GM12891 (cell line): Measurements from ENCODE around the gene CRMP1.

ENCODE experiments used
- DNase-seq: peaks from one replicate; pipeline ENCODE4 v3.0.0; 2011; ENCODE audit warnings: low spot score; ENCODE audit not compliant: insufficient read length
- FAIRE-seq: peaks from 2 replicates; lab custom pipeline; 2011; peaks lifted over from hg19 to GRCh38; lab: Jason Lieb, UNC
- PAX5 ChIP-seq: IDR thresholded peaks from 2 replicates; pipeline ENCODE4 v1.6.1; 2011; ENCODE audit warnings: low read length, moderate library complexity, mild to moderate bottlenecking; ENCODE audit not compliant: insufficient read depth, severe bottlenecking
- POLR2A ChIP-seq: IDR thresholded peaks from 2 replicates; pipeline ENCODE4 v1.6.1; 2011; ENCODE audit warnings: low read depth, low read length, control low read depth
- POLR2AphosphoS5 ChIP-seq: IDR thresholded peaks from 2 replicates; pipeline ENCODE4 v1.6.1; 2011; ENCODE audit warnings: low read depth, low read length, control low read depth
- POU2F2 ChIP-seq: IDR thresholded peaks from 2 replicates; pipeline ENCODE4 v1.6.1; 2011; ENCODE audit warnings: low read depth, mild to moderate bottlenecking, control low read depth, low read length, moderate library complexity
- SPI1 ChIP-seq: IDR thresholded peaks from 2 replicates; pipeline ENCODE4 v1.6.1; 2011; ENCODE audit warnings: low read depth, low read length, control low read depth
- TAF1 ChIP-seq: IDR thresholded peaks from 2 replicates; pipeline ENCODE4 v1.6.1; 2011; ENCODE audit warnings: low read depth, low read length, control low read depth

Gene CRMP1

DNA sequence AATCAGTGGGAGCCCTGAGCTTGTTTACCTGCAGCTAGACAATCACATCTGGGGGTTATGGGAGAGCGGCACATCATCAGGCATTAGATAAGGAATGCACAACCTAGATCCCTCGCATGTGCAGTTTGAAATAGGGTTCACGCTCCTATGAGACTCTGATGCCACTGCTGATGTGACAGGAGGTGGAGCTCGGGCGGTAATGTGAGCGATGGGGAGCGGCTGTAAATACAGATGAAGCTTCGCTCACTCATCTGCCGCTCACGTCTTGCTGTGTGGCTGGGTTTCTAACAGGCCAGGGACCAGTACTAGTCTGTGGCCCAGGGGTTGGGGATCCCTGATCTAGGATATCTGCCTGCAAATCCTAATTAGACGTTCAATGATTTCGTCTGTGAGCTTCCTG lies 90.3 kb downstream of the CRMP1 start:
- FAIRE-seq, result no peak
- TF ChIP-seq POLR2A (no peak), SPI1 (no peak)

DNA sequence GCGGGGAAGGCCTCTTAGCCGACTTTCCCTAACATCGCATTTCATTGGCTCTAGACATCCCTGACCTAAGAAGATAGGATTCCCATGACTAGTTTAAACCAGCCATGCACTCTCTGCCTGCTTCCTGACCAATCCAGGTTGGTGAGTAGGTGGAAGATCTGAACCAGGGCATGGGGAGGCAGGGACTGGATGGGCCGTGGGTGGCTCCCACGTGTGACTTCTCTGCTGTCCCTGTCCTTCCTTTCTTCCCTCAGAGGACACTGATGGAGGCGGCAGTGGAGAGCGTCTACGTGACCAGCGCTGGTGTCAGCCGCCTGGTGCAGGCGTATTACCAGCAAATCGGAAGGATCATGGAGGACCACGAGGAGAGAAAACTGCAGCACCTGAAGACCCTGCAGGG lies 91.2 kb downstream of the CRMP1 start:
- TF ChIP-seq TAF1, result no peak
- TF ChIP-seq POU2F2, result no peak
- no peak for TF ChIP-seq PAX5
- TF ChIP-seq POLR2AphosphoS5, result no peak
- TF ChIP-seq SPI1, result no peak
- TF ChIP-seq POLR2A, result no peak
- DNase-seq, result no peak
- FAIRE-seq, result no peak

More for the DNA sequence above, 90.3 kb downstream of the CRMP1 start:
- no peak for DNase-seq

DNA sequence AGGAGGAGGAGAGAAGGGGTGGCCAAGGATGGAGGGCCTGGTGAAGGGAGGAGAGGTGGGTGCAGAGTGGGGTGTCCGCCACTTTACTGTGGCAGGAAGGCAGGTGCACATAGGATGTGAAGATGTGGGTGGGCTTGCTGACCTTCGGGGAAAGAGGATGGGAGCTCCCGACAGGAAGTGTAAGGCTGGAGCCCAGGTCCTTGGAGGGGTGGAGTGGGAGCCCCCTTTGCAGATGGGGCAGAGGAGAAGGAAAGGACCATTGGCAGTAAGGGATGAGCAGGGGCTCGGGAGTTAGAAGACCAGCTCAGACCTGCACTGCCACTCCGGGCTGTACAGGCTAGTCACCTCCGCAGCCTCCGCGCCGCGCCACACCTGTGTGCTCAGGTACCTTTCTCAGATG lies 92.4 kb downstream of the CRMP1 start:
- DNase-seq (no peak), FAIRE-seq (no peak)
- TF ChIP-seq POU2F2 (no peak), POLR2AphosphoS5 (no peak), SPI1 (no peak), POLR2A (no peak), TAF1 (no peak), PAX5 (no peak)

DNA sequence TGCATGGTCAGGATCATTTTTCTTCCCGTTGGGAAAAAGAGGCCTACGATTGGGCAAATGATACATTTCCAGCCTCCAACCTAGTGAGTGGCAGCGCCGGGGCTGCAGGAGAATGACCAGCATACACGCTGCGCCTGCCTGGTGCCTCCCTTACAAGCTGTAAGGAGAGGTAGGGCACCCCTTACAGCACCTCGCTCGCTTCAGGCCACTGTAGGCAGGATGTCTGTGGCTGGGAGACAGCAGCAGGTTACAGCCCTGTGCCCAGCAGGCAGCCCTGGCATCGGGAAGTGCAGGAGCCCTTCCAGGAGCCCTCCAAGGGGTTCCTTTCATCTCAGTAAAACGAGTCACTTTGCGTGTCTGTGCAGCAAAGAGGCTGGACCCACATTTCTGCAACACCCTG lies 93.5 kb downstream of the CRMP1 start:
- no peak for TF ChIP-seq PAX5
- no peak for TF ChIP-seq TAF1
- TF ChIP-seq SPI1, result no peak
- TF ChIP-seq POLR2A, result no peak
- no peak for DNase-seq
- no peak for FAIRE-seq

DNA sequence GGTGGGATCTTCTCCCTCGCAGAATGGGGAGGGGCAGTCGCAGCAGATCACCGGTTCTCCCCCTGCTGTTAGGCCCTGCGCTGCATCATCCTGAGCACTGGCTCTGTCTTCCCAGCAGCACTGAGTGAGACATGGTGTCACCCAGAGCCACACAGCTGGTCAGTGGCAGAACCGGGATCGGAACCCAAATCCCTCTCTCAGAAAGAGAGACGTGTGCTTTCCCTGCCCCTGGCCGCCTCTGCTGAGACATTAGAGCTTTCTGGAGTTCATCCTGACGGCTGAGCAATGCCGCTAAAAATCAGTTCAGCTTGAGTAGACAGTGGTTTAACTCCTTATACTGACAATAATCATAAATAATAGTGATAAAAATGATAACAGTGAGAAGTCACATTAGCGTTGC lies 93.9 kb downstream of the CRMP1 start:
- DNase-seq (no peak), FAIRE-seq (no peak)
- TF ChIP-seq PAX5, result no peak
- no peak for TF ChIP-seq POLR2AphosphoS5
- TF ChIP-seq TAF1, result no peak
- TF ChIP-seq POLR2A, result no peak
- TF ChIP-seq POU2F2, result no peak
- no peak for TF ChIP-seq SPI1

DNA sequence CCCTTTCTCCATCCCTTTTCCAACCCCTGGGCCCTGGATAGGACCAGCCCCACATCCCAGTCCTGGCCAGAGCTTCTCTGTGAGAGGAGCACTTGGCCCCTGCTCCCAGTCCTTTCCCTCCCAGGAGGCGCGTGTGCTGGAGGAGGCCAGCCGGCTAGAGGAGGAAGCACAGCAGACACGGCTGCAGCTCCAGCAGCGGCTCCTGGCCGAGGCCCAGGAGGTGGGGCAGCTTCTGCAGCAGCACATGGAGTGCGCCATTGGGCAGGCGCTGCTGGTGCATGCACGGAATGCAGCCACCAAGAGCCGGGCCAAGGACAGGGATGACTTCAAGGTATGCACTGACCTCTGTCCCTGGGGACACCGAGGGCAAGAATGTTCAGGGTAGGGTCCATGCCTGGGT lies 94.4 kb downstream of the CRMP1 start:
- FAIRE-seq (no peak), DNase-seq (no peak)
- TF ChIP-seq POLR2AphosphoS5 (no peak), TAF1 (no peak), POLR2A (no peak), SPI1 (no peak), PAX5 (no peak), POU2F2 (no peak)

DNA sequence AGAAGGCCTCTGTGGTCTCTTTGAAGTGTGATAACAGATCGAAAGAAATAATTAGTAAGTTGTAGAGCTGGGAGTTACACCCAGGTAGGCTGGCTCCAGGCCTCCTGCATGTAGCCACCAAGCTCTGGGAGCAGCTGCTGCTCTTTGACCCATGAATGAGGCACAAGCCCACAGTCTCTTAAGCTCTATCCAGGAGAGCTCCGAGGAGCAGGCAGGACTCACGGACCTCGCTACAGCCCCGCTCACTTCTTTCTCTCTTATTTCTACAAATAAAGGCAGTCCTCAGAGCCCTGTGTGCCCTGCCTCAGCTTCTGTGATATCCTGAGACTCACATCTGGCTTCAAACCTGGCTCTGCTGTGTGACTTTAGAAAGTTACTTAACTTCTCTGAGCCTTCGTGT lies 95.0 kb downstream of the CRMP1 start:
- DNase-seq (no peak), FAIRE-seq (no peak)
- TF ChIP-seq SPI1 (no peak), PAX5 (no peak), TAF1 (no peak), POLR2A (no peak), POLR2AphosphoS5 (no peak), POU2F2 (no peak)

DNA sequence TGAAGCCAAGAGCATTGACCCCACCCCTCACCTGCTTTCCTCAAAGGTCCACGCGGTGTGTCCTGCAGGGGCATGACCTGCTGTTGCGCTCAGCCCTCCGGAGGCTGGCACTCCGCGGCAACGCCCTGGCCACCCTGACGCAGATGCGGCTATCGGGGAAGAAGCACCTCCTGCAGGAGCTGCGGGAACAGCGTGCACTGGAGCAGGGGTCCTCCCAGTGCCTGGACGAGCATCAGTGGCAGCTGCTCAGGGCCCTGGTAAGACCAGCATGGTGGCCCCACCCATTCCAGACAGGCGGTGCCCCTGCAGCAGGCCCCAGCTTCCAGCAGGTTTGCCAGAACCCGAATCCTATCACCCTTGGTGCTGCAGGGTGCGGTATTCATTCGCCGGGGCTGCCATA lies 95.9 kb downstream of the CRMP1 start:
- no peak for TF ChIP-seq POLR2A
- no peak for TF ChIP-seq PAX5
- no peak for TF ChIP-seq POU2F2
- TF ChIP-seq TAF1, result no peak
- TF ChIP-seq SPI1, result no peak
- TF ChIP-seq POLR2AphosphoS5, result no peak
- DNase-seq (no peak), FAIRE-seq (no peak)

DNA sequence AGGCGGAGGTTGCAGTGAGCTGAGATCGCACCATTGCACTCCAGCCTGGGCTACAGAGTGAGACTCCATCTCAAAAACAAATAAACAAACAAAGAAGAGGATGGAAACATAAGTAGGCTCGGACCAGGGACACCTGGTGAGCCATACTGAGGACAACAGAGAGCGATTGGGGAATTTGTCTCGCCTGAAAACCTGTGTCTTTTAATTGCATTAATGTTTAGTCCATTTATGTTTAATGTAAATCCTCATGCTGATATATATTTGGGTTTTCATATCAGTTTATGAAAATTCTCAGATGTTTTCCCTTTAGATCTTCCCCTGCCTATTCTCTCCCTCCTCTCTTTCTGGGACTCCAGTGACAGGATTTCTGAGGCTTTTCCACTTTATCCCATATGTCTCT lies 97.3 kb downstream of the CRMP1 start:
- FAIRE-seq (no peak), DNase-seq (no peak)
- TF ChIP-seq SPI1, result no peak
- TF ChIP-seq POLR2AphosphoS5, result no peak
- TF ChIP-seq POLR2A, result no peak

DNA sequence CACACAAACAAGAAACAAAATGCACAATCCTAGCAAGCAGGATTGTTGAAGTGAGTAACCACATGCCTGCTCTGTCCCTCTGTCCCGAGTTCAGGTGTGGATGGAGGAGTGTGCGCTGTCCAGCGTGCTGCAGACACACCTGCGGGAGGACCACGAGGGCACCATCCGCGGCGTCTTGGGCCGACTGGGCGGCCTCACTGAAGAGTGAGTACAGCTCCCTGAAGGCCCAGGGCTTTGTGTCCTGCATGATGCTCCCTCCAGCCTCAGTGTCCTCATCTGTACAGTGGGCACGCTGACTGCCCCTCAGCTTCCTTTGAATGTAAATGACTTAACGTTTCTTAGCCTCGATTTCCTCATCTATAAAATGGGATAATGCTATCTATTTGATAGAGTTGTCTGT lies 99.4 kb downstream of the CRMP1 start:
- FAIRE-seq, result no peak
- no peak for TF ChIP-seq POLR2AphosphoS5
- TF ChIP-seq POLR2A, result no peak
- TF ChIP-seq POU2F2, result no peak
- TF ChIP-seq SPI1, result no peak
- no peak for TF ChIP-seq PAX5
- TF ChIP-seq TAF1, result no peak
- DNase-seq, result no peak

DNA sequence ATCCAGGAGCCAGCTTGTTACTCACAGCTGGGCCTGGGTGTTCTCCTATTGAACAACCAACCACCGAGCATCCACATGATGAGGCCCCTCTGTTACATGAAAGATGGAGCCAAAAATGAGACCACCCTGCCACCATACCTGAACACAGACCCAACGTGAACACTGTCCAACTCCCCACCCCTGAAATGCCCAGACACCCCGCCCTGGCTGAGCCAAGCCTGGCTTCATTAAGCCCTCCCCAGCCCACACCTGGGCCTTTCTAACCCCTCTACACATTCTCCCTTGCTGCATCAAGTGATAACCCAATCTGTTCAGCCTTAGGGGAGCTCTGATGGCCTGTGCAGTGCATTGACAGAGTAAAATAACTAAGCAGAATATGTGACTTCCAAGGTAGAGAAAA lies 101.2 kb downstream of the CRMP1 start:
- TF ChIP-seq POLR2AphosphoS5, result no peak
- no peak for TF ChIP-seq TAF1
- no peak for TF ChIP-seq POU2F2
- TF ChIP-seq PAX5, result no peak
- no peak for TF ChIP-seq POLR2A
- TF ChIP-seq SPI1, result no peak
- FAIRE-seq, result no peak
- DNase-seq, result no peak
